Bone marrow (tissue), 2 donors: Measurements from ENCODE around the gene SLC16A12.

Experiments used
- DNase-seq, 2 donors: peaks; one replicate each; lab custom pipeline; 2025; lab: John Stamatoyannopoulos, UW

Gene SLC16A12

DNA sequence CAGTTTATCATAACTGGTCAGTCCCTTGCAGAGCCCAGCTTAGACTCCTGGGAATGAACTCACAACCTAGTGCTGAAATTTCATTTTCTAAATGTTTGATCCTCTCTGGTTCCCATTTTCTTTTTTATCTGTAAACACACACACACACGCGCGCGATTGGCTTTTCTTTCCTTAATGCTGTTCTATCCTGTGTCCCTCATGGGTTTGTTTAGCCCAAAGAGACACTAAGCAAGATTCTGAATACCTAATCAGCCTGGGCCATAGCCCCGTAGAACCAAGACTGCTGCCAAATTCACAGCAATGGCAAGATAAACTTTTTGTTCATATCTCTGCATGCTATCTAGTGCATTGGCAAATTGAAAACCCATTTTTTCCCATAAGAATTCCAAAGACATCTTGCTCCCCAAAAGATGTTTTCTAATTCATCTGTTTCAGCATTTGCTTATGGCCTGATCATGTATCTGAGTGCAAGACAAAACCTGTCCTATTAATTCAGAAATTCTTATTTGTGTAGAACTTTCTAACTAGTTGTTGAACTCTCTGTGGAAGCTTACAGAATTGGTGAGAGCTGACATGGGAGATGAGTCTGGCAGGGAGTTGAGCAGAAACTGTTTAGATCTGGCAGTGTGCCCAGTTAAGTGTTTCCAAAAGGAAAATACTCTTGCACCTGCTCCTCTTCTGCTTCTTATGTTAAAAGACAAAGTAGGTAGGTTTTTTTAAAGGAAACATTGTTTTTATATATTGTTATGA, 144.7 kb downstream of the SLC16A12 start:
- no peak for DNase-seq

DNA sequence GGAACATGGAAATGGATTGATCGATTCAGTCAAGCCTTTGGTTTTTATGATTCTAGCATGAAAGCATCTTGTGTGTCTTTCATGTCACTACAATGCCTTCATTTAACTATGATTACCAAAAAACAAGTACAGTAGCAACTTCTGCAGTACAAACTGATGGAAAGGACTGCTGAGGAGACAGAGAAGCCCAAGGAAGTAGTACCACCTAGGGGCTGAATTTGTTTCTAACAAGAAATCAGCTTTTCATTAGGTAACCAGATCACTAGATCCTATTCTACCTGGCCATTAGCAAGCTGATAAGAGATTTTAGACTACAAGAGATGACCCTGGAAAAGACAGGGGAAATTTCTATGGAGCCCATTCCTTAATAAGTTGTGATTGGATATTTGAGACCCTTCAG, 146.1 kb downstream of the SLC16A12 start:
- no peak for DNase-seq

DNA sequence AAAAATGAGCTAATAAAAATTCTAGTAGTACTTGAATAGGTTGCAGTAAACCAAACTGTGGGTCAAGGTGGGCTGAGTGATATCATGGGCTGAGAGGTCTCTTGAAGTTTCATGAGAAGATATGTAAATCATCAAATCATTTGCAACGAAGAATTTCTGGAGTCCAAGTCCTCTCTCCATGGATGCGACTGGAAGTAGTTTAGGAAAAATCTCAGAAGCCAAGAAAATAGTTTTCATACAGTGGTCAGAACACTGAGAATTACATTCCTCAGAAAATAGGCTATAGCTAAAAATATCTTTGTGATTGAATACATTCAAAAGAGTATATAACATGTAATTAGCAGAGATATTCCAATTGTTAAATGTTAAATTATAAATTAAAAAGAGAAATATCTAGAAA, 146.6 kb downstream of the SLC16A12 start:
- DNase-seq, result no peak

DNA sequence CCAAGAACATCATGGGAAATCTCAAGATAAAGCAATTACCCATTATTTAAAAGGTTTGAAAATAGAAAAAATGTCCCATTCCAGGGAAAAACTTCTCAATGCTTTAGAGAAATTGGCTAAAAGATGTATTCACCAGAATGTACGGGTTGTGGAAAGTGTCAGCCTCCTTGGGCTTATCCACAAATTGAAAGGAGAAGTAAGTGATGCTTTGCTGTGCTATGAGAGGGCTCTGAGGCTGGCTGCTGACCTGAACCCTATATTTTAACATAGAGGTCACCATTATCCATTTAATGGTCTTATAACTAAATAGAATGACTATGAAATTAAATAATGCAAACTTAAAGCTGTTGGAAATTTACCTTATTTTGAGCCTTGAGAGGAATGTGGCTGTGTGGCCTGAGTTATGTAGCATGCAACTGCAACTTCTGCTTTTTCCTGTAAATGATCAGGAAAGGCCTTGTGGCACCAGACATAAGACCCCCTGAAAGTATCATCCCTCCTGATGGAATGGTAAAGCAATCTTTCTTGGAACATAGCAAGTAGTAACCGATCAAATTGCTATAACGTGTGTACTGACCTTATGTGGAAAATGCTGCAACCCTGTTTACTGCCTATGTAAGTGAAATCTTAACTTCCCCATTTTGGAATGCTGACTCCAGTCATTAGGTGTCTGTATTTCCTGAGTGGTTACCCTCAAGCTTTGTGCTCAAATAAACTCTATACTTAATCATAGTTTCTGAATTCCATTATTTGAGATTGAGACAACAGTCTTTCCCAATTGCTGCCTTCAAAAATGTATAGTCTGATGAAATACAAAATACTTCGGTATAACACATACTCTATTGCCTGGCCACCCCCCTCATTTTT, 150.7 kb downstream of the SLC16A12 start:
- peak in 1 of 2 donors; percentile 84 for DNase-seq

DNA sequence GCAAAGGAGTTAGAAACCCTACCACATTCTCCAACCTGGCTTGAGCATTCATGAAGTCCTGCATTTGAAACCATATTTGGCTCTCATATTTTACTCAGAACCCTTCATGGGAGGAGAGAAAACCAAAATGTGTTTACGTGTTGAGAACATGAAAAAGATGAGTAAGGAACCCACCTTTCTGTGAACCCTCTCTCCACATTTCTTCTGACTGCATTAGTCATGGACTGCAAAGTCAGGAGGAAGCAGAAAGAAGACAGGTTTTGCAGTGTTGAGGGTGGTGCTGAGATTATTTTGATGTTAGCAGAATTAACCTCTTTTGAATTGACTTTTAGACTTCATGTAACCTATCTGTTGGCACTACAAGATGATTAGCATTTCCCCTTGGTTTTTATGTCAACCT, 152.6 kb downstream of the SLC16A12 start:
- no peak for DNase-seq
